Brain microvascular endothelial cell (primary cell): ENCODE measurements around the gene HBE1.

Experiments
- DNase-seq: peaks from one replicate; pipeline ENCODE4 v3.0.0-alpha.2; 2020
- H3K27ac ChIP-seq: fragments of 250-450 bp; sonication (Bioruptor Pico); 2 replicates; pipeline ENCODE4 v1.5.1; 2020; ENCODE audit warnings: mild to moderate bottlenecking, moderate library complexity
- H3K27me3 ChIP-seq: fragments of 250-450 bp; sonication (Bioruptor Pico); replicated peaks from 2 replicates; pipeline ENCODE4 v1.5.1; 2020; ENCODE audit warnings: mild to moderate bottlenecking
- H3K36me3 ChIP-seq: fragments of 250-450 bp; sonication (Bioruptor Pico); replicated peaks from 2 replicates; pipeline ENCODE4 v1.5.1; 2020; ENCODE audit warnings: mild to moderate bottlenecking
- H3K4me3 ChIP-seq: 2 replicates; pipeline ENCODE4 v1.5.1; 2011; ENCODE audit warnings: low read depth, mild to moderate bottlenecking, control low read depth, low read length, moderate library complexity
- CTCF ChIP-seq: IDR thresholded peaks from 2 replicates; pipeline ENCODE4 v1.5.1; 2011; ENCODE audit warnings: low read depth, mild to moderate bottlenecking, moderate library complexity, low read length, control low read depth, inconsistent platforms; ENCODE audit errors: missing control alignments
- in situ Hi-C: cut with HindIII; loops from 2 replicates; pipeline ENCODE4 v1.10.0; 2017; ENCODE audit warnings: low sequenced_read_pairs, low pct_ligation_motif_present

HBE1 gene

GRCh38 chr11:5277807-5278382, 8.2 kb upstream of the HBE1 start:
- TF ChIP-seq CTCF: no peak
- Histone ChIP-seq H3K4me3 (no peak overlapping the region), H3K27ac (no peak overlapping the region), H3K27me3 (no peaks in the 10 kb centered on the region), H3K36me3 (no peaks in the 10 kb centered on the region)
- in situ Hi-C loops: no loop called here
- DNase-seq: no peak

- Histone ChIP-seq H3K36me3 (no peaks in the 10 kb centered on the region), H3K4me3 (no peak overlapping the region), H3K27me3 (no peaks in the 10 kb centered on the region), H3K27ac (no peak overlapping the region)
- in situ Hi-C loops: no loop called here
- no peak for DNase-seq
- no peak for TF ChIP-seq CTCF
Measured at GRCh38 chr11:5276697-5277096, 7.0 kb upstream of the HBE1 start.

- Histone ChIP-seq H3K36me3 (no peaks in the 10 kb centered on the region), H3K27me3 (no peaks in the 10 kb centered on the region), H3K27ac (no peak overlapping the region), H3K4me3 (no peak overlapping the region)
- in situ Hi-C loops: no loop called here
- no peak for DNase-seq
- TF ChIP-seq CTCF: no peak
Measured at GRCh38 chr11:5275369-5276110, 5.8 kb upstream of the HBE1 start.

- Histone ChIP-seq H3K27ac (no peak overlapping the region), H3K36me3 (no peaks in the 10 kb centered on the region), H3K27me3 (no peaks in the 10 kb centered on the region), H3K4me3 (no peak overlapping the region)
- in situ Hi-C loops: no loop called here
- no peak for DNase-seq
- no peak for TF ChIP-seq CTCF
Measured at GRCh38 chr11:5274395-5274794, 4.7 kb upstream of the HBE1 start.

- in situ Hi-C loops: no loop called here
- no peak for TF ChIP-seq CTCF
Measured at GRCh38 chr11:5272395-5273017, 2.8 kb upstream of the HBE1 start.

More at GRCh38 chr11:5272395-5273017, 2.8 kb upstream of the HBE1 start:
- Histone ChIP-seq H3K4me3 (no peak overlapping the region), H3K27ac (no peak overlapping the region), H3K27me3 (no peaks in the 10 kb centered on the region), H3K36me3 (no peaks in the 10 kb centered on the region)
- DNase-seq: no peak
